ENCODE results near the gene GUCY1A1. TPM values are rescaled to one million over a fixed set of nuclear protein-coding genes. Genes with fewer than 3 reads are reported as not detected.

Gene GUCY1A1
- polyA plus RNA-seq, 3 donors, result 69.3 to 90.2 (median 88.3) TPM

DNA sequence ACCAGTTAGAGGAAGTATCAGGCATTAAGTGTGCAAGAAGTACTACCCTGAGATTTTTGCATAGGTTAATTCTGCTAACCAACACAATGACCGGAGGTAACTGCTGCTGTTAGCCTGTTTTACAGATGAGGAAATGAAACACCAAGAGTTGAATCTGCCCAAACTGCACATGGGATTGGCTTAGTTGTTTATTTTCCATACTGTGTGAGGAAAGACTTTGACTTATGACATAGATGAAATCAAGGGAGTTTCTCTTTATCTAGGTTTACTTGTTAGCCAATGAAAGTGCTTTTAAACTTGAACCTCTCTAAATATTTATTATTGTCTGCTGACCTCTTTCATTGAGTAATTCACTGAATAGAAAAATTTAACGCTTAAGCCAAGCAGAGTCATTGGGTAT, 102.4 kb downstream of the GUCY1A1 start:
- no peak for DNase-seq (ENCODE audit: low read depth in 3 of 3, low spot score in 2 of 3)

DNA sequence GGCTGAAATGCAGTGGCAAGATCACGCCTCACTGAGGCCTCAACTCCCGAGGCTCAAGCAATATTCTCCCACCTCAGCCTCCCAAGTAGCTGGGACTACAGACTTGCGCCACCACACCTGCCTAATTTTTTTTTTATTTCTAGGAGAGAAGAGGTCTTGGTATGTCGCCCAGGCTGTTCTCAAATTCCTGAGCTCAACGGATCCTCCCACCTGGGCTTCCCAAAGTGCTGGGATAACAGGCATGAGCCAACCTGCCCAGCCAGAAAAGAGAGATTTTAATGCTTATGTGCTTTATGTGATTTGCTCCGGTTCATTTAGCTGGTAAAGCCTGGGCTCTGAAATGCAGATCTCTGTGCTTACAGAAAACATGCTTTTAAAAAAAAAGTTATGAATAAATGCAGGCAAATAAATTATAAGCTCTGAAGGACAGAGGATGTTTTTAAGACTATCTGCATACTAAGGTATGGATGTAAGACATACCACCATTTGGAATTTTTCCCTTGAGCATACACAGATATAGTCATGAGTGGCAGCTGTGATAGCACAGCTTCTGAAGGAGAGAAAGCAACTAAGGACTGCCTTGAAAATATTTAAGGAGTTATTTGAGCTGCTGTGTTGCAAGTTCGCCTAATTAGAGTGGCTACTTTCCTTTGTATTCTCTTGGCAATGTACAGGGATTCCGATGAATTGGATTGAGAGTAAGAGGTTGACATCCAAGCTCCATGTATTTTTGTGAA, 106.0 kb downstream of the GUCY1A1 start:
- DNase-seq (ENCODE audit: low read depth in 3 of 3, low spot score in 2 of 3), result no peak

DNA sequence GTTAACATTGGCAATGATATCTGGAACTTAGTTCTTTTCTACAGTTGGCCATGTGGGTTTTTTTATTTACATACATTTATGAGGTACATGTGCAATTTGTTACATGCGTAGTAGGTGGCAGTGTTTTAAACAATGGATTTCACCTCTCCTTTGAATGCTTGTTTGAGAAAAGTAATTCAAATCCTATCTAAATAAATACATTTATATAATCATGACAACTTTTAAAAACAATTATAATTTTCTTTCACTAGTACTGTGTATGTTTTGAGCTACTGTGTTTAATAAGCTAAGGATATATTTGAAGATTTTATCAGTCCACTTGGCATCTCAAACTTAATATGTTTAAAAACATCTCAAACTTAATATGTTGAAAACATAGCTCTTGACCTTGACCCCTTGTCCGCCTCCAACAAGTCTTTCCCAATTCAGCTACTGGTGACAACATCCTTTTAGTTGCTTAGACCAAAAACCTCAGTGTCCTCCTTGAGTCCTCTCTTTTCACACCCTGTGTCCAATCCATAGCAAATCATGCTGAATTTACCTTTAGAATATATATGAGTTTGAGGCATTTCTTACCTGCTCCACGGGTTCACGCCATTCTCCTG, 106.7 kb downstream of the GUCY1A1 start:
- DNase-seq (ENCODE audit: low read depth in 3 of 3, low spot score in 2 of 3), result no peak

DNA sequence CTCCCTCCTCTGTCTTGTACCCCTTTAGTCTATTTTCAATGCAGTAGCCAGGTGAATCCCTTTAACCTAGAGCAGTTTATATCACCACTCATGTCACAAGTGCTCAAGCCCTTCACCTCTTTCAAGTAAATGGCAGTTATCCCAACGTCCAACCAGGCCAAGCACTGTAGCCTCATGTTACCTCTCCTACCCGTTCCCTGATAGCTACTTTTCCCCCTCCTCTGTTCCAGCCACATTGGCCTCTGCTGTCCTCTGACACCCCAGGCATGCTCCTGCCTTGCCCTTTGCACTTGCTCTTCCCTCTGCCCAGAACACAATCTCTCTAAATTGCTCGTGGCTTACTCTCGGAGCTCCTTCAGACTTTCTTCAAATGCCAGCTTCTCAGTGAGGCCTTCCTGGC, 107.4 kb downstream of the GUCY1A1 start:
- DNase-seq (ENCODE audit: low read depth in 3 of 3, low spot score in 2 of 3), result no peak

DNA sequence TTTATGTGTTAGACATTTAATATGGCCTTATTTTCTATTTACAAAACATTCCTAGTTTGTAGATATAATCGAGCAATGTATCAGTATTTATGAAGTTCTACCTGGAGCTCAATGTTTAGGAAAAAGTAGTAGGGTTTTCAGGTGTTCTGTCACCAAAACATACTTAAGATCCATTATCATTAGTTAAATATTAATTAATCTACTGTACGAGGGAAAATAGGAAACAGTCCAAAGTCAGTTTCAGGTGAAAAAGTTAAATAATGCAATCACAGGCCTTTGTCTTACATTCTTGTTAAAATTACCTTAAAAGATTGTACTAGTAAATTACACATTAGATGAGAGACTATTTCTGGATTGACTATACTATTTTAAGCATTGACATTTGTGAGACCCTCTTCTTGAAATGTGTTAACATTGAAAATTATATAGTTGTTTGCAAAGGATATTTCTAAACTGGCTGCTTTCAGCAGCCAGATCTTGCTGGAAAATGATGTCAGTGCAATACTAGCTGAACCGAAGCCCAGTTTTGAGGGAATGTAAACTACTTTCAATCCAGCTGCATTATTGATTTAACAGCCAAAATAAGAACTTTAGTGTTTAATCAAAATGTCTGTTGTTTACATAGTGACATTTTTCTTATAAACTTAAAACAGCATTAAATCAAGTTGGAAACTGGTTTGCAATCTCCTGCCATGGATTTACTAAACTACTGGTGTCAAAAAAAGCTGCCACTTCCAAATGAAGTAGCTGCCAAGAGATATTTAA, 111.5 kb downstream of the GUCY1A1 start:
- no peak for DNase-seq (ENCODE audit: low read depth in 3 of 3, low spot score in 2 of 3)

DNA sequence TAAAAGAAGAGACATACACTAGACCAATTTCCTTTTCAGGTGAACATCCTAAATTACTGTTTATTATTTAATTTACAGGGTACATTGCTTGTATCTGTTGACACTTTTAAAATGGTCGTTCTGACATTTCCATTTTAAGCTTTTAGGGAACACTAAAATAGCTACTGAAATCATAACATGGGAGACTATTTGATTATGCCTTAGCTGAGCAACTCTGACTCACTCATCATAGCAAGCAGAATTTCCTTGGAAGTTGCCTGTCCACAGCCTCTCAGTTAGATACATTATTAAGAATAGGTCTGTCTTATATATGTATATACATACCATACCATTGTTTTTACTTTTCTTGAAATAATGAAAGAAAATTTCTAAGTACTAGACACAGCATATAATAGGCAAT, 114.1 kb downstream of the GUCY1A1 start:
- DNase-seq (ENCODE audit: low read depth in 3 of 3, low spot score in 2 of 3), result no peak

DNA sequence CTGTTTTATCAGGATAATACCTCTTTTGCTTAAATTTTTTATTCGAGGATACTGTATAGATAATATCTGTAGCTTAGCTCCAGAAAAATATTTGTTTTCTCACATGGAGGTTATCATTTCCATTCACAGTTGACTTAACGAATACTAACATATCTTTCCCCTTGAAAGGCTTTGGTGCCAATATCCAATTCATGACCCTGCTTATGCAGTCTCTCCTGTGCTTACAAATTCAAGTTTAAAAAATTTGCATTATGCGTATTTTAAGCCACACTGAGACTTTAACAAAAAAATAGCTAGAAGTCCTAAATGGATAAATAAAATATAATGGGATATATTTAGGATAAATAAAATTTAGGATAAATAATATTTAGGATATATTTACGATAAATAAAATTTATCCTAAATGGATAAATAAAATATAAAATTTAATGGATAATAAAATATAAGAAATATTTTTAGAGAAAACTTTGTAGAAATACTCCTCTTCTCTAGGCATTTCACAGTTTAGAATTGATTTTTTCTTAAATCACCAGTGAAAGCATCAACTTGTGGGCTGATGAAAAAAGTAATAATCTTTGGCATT, 114.7 kb downstream of the GUCY1A1 start:
- no peak for DNase-seq (ENCODE audit: low read depth in 3 of 3, low spot score in 2 of 3)

Other genes starting within 250 kb of the GUCY1A1 start
- gene GUCY1B1, start 92.2 kb downstream of the GUCY1A1 start, polyA plus RNA-seq (ENCODE audit: insufficient read length in 3 of 3), result 10 to 100 TPM; 77.1 to 80.9 (median 77.3) TPM
- under 1 TPM in 2 of 3 donors, not detected in 1; 0.07 to 0.13 TPM for gene ASIC5, start 199.4 kb downstream of the GUCY1A1 start, polyA plus RNA-seq (ENCODE audit: insufficient read length in 3 of 3)
- 1 to 10 TPM; 1.7 to 3.3 (median 2.7) TPM for gene TDO2, start 236.8 kb downstream of the GUCY1A1 start, polyA plus RNA-seq (ENCODE audit: insufficient read length in 3 of 3)

Measured in right renal cortex interstitium (tissue), 3 donors.